ENCODE measurements around the gene ZAP70. TPM values are rescaled to one million over a fixed set of nuclear protein-coding genes. Genes with fewer than 3 reads are reported as not detected.
A peak's percentile ranks its signal among the peaks of the same experiment; 100 is the strongest.

The ZAP70 gene
- total RNA-seq, 1 donor from 2014 or later = 2.8 TPM

- Mint-ChIP-seq H3K36me3 (ENCODE audit: low read depth) (no peaks in the 10 kb centered on the region), H3K4me1 (peaks cover 6% of the 10 kb centered on the region), H3K9me3 (peaks cover 3% of the 10 kb centered on the region), H3K27me3 (ENCODE audit: low read depth) (no peaks in the 10 kb centered on the region), H3K4me3 (no peak overlapping the region), H3K27ac (ENCODE audit: unreplicated experiment) (no peak overlapping the region)
- TF ChIP-seq CTCF (conservative IDR thresholded peaks at IDR 0.05) = no peak
- DNase-seq (ENCODE audit: low read depth, low spot score) = no peak
Measured at GRCh38 chr2:97724501-97724900, 11.1 kb downstream of the ZAP70 start.

- Mint-ChIP-seq H3K9me3 (peaks cover 3% of the 10 kb centered on the region), H3K4me3 (no peak overlapping the region), H3K36me3 (ENCODE audit: low read depth) (no peaks in the 10 kb centered on the region), H3K27ac (ENCODE audit: unreplicated experiment) (no peak overlapping the region), H3K4me1 (peaks cover 6% of the 10 kb centered on the region), H3K27me3 (ENCODE audit: low read depth) (no peaks in the 10 kb centered on the region)
- DNase-seq (ENCODE audit: low read depth, low spot score) = no peak
- no peak for TF ChIP-seq CTCF (conservative IDR thresholded peaks at IDR 0.05)
Measured at GRCh38 chr2:97724946-97725688, 11.7 kb downstream of the ZAP70 start.

GRCh38 chr2:97726261-97727064 is 13.1 kb downstream of the ZAP70 start:
- H3K36me3 Mint-ChIP-seq (ENCODE audit: low read depth) = no peaks in the 10 kb centered on the region
- H3K27ac Mint-ChIP-seq (ENCODE audit: unreplicated experiment) = no peak overlapping the region

GRCh38 chr2:97727296-97727695 is 13.9 kb downstream of the ZAP70 start:
- no peak for TF ChIP-seq CTCF (conservative IDR thresholded peaks at IDR 0.05)
- H3K36me3 Mint-ChIP-seq (ENCODE audit: low read depth) = no peaks in the 10 kb centered on the region
- H3K27me3 Mint-ChIP-seq (ENCODE audit: low read depth) = no peaks in the 10 kb centered on the region
- peaks cover 8% of the 10 kb centered on the region for H3K4me1 Mint-ChIP-seq
- peaks cover 3% of the 10 kb centered on the region for H3K9me3 Mint-ChIP-seq
- H3K27ac Mint-ChIP-seq (ENCODE audit: unreplicated experiment) = peak overlapping the region; percentile 76
- DNase-seq (ENCODE audit: low read depth, low spot score) = no peak
- no peak overlapping the region for H3K4me3 Mint-ChIP-seq

More at GRCh38 chr2:97726261-97727064, 13.1 kb downstream of the ZAP70 start:
- Mint-ChIP-seq H3K4me1 (peaks cover 3% of the 10 kb centered on the region), H3K4me3 (no peak overlapping the region), H3K27me3 (ENCODE audit: low read depth) (no peaks in the 10 kb centered on the region), H3K9me3 (peaks cover 3% of the 10 kb centered on the region)
- no peak for DNase-seq (ENCODE audit: low read depth, low spot score)
- no peak for TF ChIP-seq CTCF (conservative IDR thresholded peaks at IDR 0.05)

- no peaks in the 10 kb centered on the region for H3K27me3 Mint-ChIP-seq (ENCODE audit: low read depth)
- H3K4me3 Mint-ChIP-seq = no peak overlapping the region
- H3K36me3 Mint-ChIP-seq (ENCODE audit: low read depth) = no peaks in the 10 kb centered on the region
- TF ChIP-seq CTCF (conservative IDR thresholded peaks at IDR 0.05) = no peak
- H3K4me1 Mint-ChIP-seq = peaks cover 8% of the 10 kb centered on the region
- no peak for DNase-seq (ENCODE audit: low read depth, low spot score)
- H3K9me3 Mint-ChIP-seq = peaks cover 3% of the 10 kb centered on the region
- no peak overlapping the region for H3K27ac Mint-ChIP-seq (ENCODE audit: unreplicated experiment)
Measured at GRCh38 chr2:97728091-97728731, 14.8 kb downstream of the ZAP70 start.

Data from neural crest cell (in vitro differentiated cells).